HCT116 (cell line): ENCODE measurements around the gene CERKL. TPM values are rescaled to one million over a fixed set of nuclear protein-coding genes. Genes with fewer than 3 reads are reported as not detected.
A peak's percentile ranks its signal among the peaks of the same experiment; 100 is the strongest.

Experiments used
- ATAC-seq: fragments of 200-7000 bp; cut with Tn5 transposase; 2 replicates; pipeline ENCODE4 v1.9.1; 2020; ENCODE audit warnings: mild to moderate bottlenecking, moderate library complexity
- BruUV-seq: library from RNA; stranded (reverse); fragments of 400-500 nt; replicated peaks from 2 replicates; lab custom pipeline; 2021; lab: Mats Ljungman, UMichigan
- CTCF ChIA-PET: fragments of 300-600 bp; sonication (Branson Sonifier 250); formaldehyde crosslinking; loops from one replicate; lab custom pipeline; 2021; ENCODE audit warnings: antibody characterized with exemption; lab: Charles Lee
- POLR2A ChIA-PET: fragments of 300-600, 350-600 bp; sonication (Branson Sonifier 250); formaldehyde crosslinking; loops from one replicate; lab custom pipeline; 2021; ENCODE audit warnings: antibody characterized with exemption; lab: Charles Lee
- RAD21 ChIA-PET, 2 experiments: fragments of 300-600 bp; sonication (Branson Sonifier 250); formaldehyde crosslinking; loops; one replicate each; lab custom pipeline; 2023; ENCODE audit warnings: low total read pairs in 2 of 2; ENCODE audit not compliant: uncharacterized antibody in 2 of 2, unreplicated experiment in 2 of 2, low non-redundant PET in 1 of 2; lab: Charles Lee
- DNase-seq: peaks from one replicate; pipeline ENCODE4 v3.0.0-alpha.2; 2010; ENCODE audit warnings: low read depth, low spot score
- H2AFZ ChIP-seq: fragments of 200-600 bp; shearing (Covaris generic), sonication (generic); 2 replicates; pipeline ENCODE4 v1.6.1; 2017; ENCODE audit warnings: low read depth, mixed run types, mixed read lengths, antibody characterized with exemption, low read length; ENCODE audit not compliant: poor library complexity, severe bottlenecking
- H3K27ac ChIP-seq: 2 replicates; pipeline ENCODE4 v1.5.1; 2012; ENCODE audit warnings: low read depth, low read length
- H3K27me3 ChIP-seq: fragments of 200-600 bp; sonication (generic); 2 replicates; pipeline ENCODE4 v1.6.1; 2016; ENCODE audit warnings: mixed run types, low read length, mixed read lengths; ENCODE audit not compliant: insufficient read depth
- H3K36me3 ChIP-seq, 2 experiments: fragments of 200-500 bp in 1 of 2; fragments of 200-600 bp in 1 of 2; sonication (Bioruptor generic) in 1 of 2; sonication (generic) in 1 of 2; 2 replicates each; pipeline versions ENCODE4 v1.5.1 to v1.6.1; 2014 to 2016; ENCODE audit warnings: low read length in 2 of 2, inconsistent platforms in 1 of 2, mixed read lengths in 1 of 2, mixed run types in 1 of 2; ENCODE audit not compliant: insufficient read depth in 2 of 2, control insufficient read depth in 1 of 2
- H3K4me1 ChIP-seq, 2 experiments: fragments of 200-600 bp in 1 of 2; sonication (generic) in 1 of 2; 2 replicates each; pipeline versions ENCODE4 v1.5.1 to v1.6.1; 2012 to 2017; ENCODE audit warnings: low read length in 2 of 2, inconsistent platforms in 1 of 2, mild to moderate bottlenecking in 1 of 2, mixed read lengths in 1 of 2, mixed run types in 1 of 2, moderate library complexity in 1 of 2; ENCODE audit not compliant: insufficient read depth in 2 of 2, control insufficient read depth in 1 of 2
- H3K4me2 ChIP-seq: fragments of 200-600 bp; sonication (generic); 2 replicates; pipeline ENCODE4 v1.6.1; 2017; ENCODE audit warnings: mixed run types, low read length, mixed read lengths
- H3K4me3 ChIP-seq, 2 experiments: fragments of 200-600 bp in 1 of 2; sonication (generic) in 1 of 2; replicated peaks in 1 of 2; 2 replicates each; pipeline ENCODE4 v1.5.1; 2011 to 2016; ENCODE audit warnings: low read length in 2 of 2, control low read depth in 1 of 2, low read depth in 1 of 2, mild to moderate bottlenecking in 1 of 2, mixed read lengths in 1 of 2, mixed run types in 1 of 2
- H3K79me2 ChIP-seq: fragments of 200-600 bp; sonication (generic); 2 replicates; pipeline ENCODE4 v1.6.1; 2017; ENCODE audit warnings: mild to moderate bottlenecking, mixed run types, low read length, moderate library complexity, mixed read lengths; ENCODE audit not compliant: insufficient read depth
- H3K9ac ChIP-seq: fragments of 200-600 bp; sonication (generic); 2 replicates; pipeline ENCODE4 v1.6.1; 2016; ENCODE audit warnings: low read length, mixed read lengths
- H3K9me2 ChIP-seq: fragments of 200-600 bp; sonication (generic), shearing (Covaris generic); 2 replicates; pipeline ENCODE4 v1.6.1; 2017; ENCODE audit warnings: mixed run types, mild to moderate bottlenecking, moderate library complexity; ENCODE audit not compliant: insufficient read depth
- H3K9me3 ChIP-seq, 2 experiments: fragments of 200-500 bp in 1 of 2; fragments of 200-600 bp in 1 of 2; sonication (Bioruptor generic) in 1 of 2; sonication (generic) in 1 of 2; 2 replicates each; pipeline ENCODE4 v1.6.1; 2014 to 2017; ENCODE audit warnings: low read length in 2 of 2, mixed read lengths in 2 of 2, inconsistent platforms in 1 of 2, low read depth in 1 of 2, mild to moderate bottlenecking in 1 of 2, mixed run types in 1 of 2, moderate library complexity in 1 of 2; ENCODE audit not compliant: control insufficient read depth in 1 of 2, insufficient read depth in 1 of 2
- H4K20me1 ChIP-seq: fragments of 200-600 bp; sonication (generic), shearing (Covaris generic); 2 replicates; pipeline ENCODE4 v1.6.1; 2017; ENCODE audit warnings: mixed run types, mild to moderate bottlenecking, moderate library complexity; ENCODE audit not compliant: insufficient read depth
- CEBPB ChIP-seq: IDR thresholded peaks from 2 replicates; pipeline ENCODE4 v1.6.1; 2012; ENCODE audit warnings: low read depth
- EGR1 ChIP-seq: IDR thresholded peaks from 2 replicates; pipeline ENCODE4 v1.6.1; 2012; ENCODE audit warnings: low read depth
- EZH2phosphoT487 ChIP-seq: fragments of 200-600 bp; IDR thresholded peaks from 2 replicates; pipeline ENCODE4 v1.6.1; 2018; ENCODE audit warnings: antibody characterized with exemption, borderline replicate concordance
- JUND ChIP-seq: IDR thresholded peaks from 2 replicates; pipeline ENCODE4 v1.6.1; 2012
- MAX ChIP-seq: IDR thresholded peaks from 2 replicates; pipeline ENCODE4 v1.6.1; 2012
- RAD21 ChIP-seq: IDR thresholded peaks from 2 replicates; pipeline ENCODE4 v1.6.1; 2012; ENCODE audit warnings: low read depth, mild to moderate bottlenecking
- SRF ChIP-seq: IDR thresholded peaks from 2 replicates; pipeline ENCODE4 v1.6.1; 2012; ENCODE audit warnings: low read depth
- YY1 ChIP-seq: IDR thresholded peaks from 2 replicates; pipeline ENCODE4 v1.6.1; 2011; ENCODE audit warnings: low read length, low read depth, moderate library complexity, mild to moderate bottlenecking; ENCODE audit not compliant: insufficient replicate concordance; ENCODE audit errors: extremely low read depth
- ZFX ChIP-seq: fragments of 450-650 bp; IDR thresholded peaks from 2 replicates; pipeline ENCODE4 v1.6.1; 2017
- intact Hi-C: fragments of 100-400 bp; cut with micrococcal nuclease; formaldehyde crosslinking; loops from 2 replicates; pipeline ENCODE4 v1.10.0; 2022
- total RNA-seq: library from RNA; stranded (reverse); gene quantifications from one replicate; pipeline ENCODE4 v1.2.1, GENCODE V29; 2021; ENCODE audit not compliant: unreplicated experiment
- TF ChIP-seq, protein P1 (sequence below): IDR thresholded peaks from 2 replicates; pipeline ENCODE4 v1.6.1; 2012; ENCODE audit warnings: low read depth
- TF ChIP-seq, protein P2 (sequence below), 3 experiments: fragments of 200-600 bp in 1 of 3; sonication (generic) in 1 of 3; IDR thresholded peaks in 2 of 3; conservative IDR thresholded peaks in 1 of 3; 2 replicates each; pipeline ENCODE4 v1.5.1; 2012 to 2017; ENCODE audit warnings: low read depth in 2 of 3, low read length in 2 of 3, antibody characterized with exemption in 1 of 3, borderline replicate concordance in 1 of 3, control low read depth in 1 of 3, mild to moderate bottlenecking in 1 of 3, mixed read lengths in 1 of 3, mixed run types in 1 of 3, moderate library complexity in 1 of 3; ENCODE audit not compliant: insufficient read depth in 1 of 3

Gene CERKL
- total RNA-seq, 1 experiment from 2014 or later: 0.66 TPM

DNA sequence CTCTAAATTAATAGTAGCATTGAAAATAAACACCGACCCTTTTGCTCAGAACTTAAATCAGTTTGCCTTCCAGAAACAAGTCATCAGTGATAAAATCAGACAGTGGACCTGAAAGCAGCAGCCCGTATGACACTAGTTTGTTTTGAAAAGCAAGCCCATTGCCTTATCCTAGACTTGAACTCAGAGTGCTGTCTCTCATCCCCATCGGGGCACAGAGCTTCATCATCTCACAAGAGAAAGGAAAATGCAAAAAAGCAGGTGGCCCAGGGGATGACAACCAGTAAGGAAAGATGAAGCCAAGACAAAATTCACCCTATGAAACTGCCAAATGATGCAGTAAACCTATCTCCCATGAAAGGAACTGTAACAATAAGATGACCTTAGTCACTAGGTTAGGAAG is 71.2 kb downstream of the CERKL start (continued):
- TF ChIP-seq, protein P1, sequence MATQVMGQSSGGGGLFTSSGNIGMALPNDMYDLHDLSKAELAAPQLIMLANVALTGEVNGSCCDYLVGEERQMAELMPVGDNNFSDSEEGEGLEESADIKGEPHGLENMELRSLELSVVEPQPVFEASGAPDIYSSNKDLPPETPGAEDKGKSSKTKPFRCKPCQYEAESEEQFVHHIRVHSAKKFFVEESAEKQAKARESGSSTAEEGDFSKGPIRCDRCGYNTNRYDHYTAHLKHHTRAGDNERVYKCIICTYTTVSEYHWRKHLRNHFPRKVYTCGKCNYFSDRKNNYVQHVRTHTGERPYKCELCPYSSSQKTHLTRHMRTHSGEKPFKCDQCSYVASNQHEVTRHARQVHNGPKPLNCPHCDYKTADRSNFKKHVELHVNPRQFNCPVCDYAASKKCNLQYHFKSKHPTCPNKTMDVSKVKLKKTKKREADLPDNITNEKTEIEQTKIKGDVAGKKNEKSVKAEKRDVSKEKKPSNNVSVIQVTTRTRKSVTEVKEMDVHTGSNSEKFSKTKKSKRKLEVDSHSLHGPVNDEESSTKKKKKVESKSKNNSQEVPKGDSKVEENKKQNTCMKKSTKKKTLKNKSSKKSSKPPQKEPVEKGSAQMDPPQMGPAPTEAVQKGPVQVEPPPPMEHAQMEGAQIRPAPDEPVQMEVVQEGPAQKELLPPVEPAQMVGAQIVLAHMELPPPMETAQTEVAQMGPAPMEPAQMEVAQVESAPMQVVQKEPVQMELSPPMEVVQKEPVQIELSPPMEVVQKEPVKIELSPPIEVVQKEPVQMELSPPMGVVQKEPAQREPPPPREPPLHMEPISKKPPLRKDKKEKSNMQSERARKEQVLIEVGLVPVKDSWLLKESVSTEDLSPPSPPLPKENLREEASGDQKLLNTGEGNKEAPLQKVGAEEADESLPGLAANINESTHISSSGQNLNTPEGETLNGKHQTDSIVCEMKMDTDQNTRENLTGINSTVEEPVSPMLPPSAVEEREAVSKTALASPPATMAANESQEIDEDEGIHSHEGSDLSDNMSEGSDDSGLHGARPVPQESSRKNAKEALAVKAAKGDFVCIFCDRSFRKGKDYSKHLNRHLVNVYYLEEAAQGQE: no peak
- TF ChIP-seq MAX (no peak), YY1 (no peak), SRF (no peak), ZFX (no peak), JUND (no peak), CEBPB (no peak), EGR1 (no peak)
- TF ChIP-seq, all 23 proteins: peak for 0

DNA sequence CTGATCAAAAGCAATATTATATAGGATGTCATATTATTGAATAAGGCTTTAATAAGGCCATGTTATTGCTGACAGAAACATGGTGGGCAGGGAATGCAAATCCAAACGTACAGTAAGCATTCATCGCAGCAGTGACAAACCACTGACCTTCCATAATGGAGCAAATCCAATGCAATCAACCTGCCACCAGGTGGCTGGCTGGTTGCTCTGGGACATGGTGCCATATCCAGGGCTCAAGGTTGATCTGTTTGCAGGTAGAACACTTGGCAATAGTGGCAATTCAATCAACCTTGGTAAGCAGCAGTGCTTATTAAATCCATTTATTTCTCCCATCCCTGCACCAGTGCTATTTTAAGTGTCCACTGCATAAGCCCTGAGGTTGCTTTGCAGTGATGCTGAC is 75.4 kb downstream of the CERKL start:
- intact Hi-C loops: no loop called here
- Histone ChIP-seq H3K27me3 (no peaks in the 10 kb centered on the region), H3K9ac (no peak overlapping the region), H3K9me2 (no peaks in the 10 kb centered on the region), H3K79me2 (no peaks in the 10 kb centered on the region), H3K4me3 (no peak overlapping the region)
- ChIA-PET POLR2A (no interaction called here), RAD21 (no interaction called here)
- no peak for DNase-seq
- TF ChIP-seq, protein P2, sequence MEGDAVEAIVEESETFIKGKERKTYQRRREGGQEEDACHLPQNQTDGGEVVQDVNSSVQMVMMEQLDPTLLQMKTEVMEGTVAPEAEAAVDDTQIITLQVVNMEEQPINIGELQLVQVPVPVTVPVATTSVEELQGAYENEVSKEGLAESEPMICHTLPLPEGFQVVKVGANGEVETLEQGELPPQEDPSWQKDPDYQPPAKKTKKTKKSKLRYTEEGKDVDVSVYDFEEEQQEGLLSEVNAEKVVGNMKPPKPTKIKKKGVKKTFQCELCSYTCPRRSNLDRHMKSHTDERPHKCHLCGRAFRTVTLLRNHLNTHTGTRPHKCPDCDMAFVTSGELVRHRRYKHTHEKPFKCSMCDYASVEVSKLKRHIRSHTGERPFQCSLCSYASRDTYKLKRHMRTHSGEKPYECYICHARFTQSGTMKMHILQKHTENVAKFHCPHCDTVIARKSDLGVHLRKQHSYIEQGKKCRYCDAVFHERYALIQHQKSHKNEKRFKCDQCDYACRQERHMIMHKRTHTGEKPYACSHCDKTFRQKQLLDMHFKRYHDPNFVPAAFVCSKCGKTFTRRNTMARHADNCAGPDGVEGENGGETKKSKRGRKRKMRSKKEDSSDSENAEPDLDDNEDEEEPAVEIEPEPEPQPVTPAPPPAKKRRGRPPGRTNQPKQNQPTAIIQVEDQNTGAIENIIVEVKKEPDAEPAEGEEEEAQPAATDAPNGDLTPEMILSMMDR (IDR thresholded peaks at IDR 0.05 in 2 of 3, conservative IDR thresholded peaks at IDR 0.05 in 1 of 3; ENCODE audit: borderline replicate concordance in 1 of 3, insufficient read depth in 1 of 3, low read depth in 2 of 3, low read length in 2 of 3): peak; percentile 11 to 50 (median 41); a peak in 4 of 6 replicates
- TF ChIP-seq RAD21 (peak; percentile 34; the same call in 1 of the 2 replicates), YY1 (no peak), ZFX (no peak), EZH2phosphoT487 (no peak)
- TF ChIP-seq, all 23 proteins: peak for 2
- Histone ChIP-seq H3K4me1 (no peaks in the 10 kb centered on the region), H3K4me2 (no peak overlapping the region), H3K27ac (no peak overlapping the region), H4K20me1 (no peaks in the 10 kb centered on the region), H2AFZ (no peak overlapping the region), H3K36me3 (no peaks in the 10 kb centered on the region), H3K9me3 (no peaks in the 10 kb centered on the region)
- no TSS peak for BruUV-seq
- ATAC-seq: peak; percentile 74
- CTCF ChIA-PET: no interaction called here
